ENCODE measurements around the gene MANEAL. TPM values are rescaled to one million over a fixed set of nuclear protein-coding genes. Genes with fewer than 3 reads are reported as not detected.

MANEAL gene
- total RNA-seq, 3 donors from 2014 or later = 0.64 to 3.7 (median 2.9) TPM

GRCh38 chr1:37822906-37823815, 29.5 kb downstream of the MANEAL start:
- no peaks in the 10 kb centered on the region for H3K36me3 ChIP-seq
- H3K4me3 ChIP-seq = no peak overlapping the region
- H3K9me3 ChIP-seq = no peaks in the 10 kb centered on the region
- no peak for DNase-seq (ENCODE audit: low spot score in 2 of 2)
- intact Hi-C loops (cut with DNase I; ENCODE audit: low total_unique reads) = no loop called here
- H3K27me3 ChIP-seq = no peaks in the 10 kb centered on the region
- H3K27ac ChIP-seq = no peak overlapping the region
- TF ChIP-seq CTCF (IDR thresholded peaks at IDR 0.05) (no peak), POLR2A (IDR thresholded peaks at IDR 0.05) (no peak), POLR2AphosphoS5 (IDR thresholded peaks at IDR 0.05) (no peak)
- no peaks in the 10 kb centered on the region for H3K4me1 ChIP-seq

GRCh38 chr1:37824001-37824400, 30.4 kb downstream of the MANEAL start:
- Histone ChIP-seq H3K36me3 (no peaks in the 10 kb centered on the region), H3K27me3 (no peaks in the 10 kb centered on the region), H3K9me3 (no peaks in the 10 kb centered on the region), H3K4me3 (no peak overlapping the region), H3K27ac (no peak overlapping the region), H3K4me1 (no peaks in the 10 kb centered on the region)
- no peak for DNase-seq (ENCODE audit: low spot score in 2 of 2)
- TF ChIP-seq CTCF (IDR thresholded peaks at IDR 0.05) (no peak), POLR2A (IDR thresholded peaks at IDR 0.05) (no peak), POLR2AphosphoS5 (IDR thresholded peaks at IDR 0.05) (no peak)
- intact Hi-C loops (cut with DNase I; ENCODE audit: low total_unique reads) = no loop called here

- Histone ChIP-seq H3K36me3 (no peaks in the 10 kb centered on the region), H3K4me1 (no peaks in the 10 kb centered on the region), H3K9me3 (no peaks in the 10 kb centered on the region), H3K4me3 (no peak overlapping the region), H3K27ac (no peak overlapping the region), H3K27me3 (no peaks in the 10 kb centered on the region)
- intact Hi-C loops (cut with DNase I; ENCODE audit: low total_unique reads) = no loop called here
- no peak for DNase-seq (ENCODE audit: low spot score in 2 of 2)
- TF ChIP-seq POLR2A (IDR thresholded peaks at IDR 0.05) (no peak), POLR2AphosphoS5 (IDR thresholded peaks at IDR 0.05) (no peak), CTCF (IDR thresholded peaks at IDR 0.05) (no peak)
These were observed 31.9 kb downstream of the MANEAL start for GRCh38 chr1:37825506-37825905.

GRCh38 chr1:37828410-37829074, 34.9 kb downstream of the MANEAL start:
- intact Hi-C loops (cut with DNase I; ENCODE audit: low total_unique reads) = no loop called here
- no peaks in the 10 kb centered on the region for H3K9me3 ChIP-seq
- peaks cover 5% of the 10 kb centered on the region for H3K36me3 ChIP-seq
- H3K27me3 ChIP-seq = no peaks in the 10 kb centered on the region
- TF ChIP-seq POLR2A (IDR thresholded peaks at IDR 0.05) = no peak
- TF ChIP-seq CTCF (IDR thresholded peaks at IDR 0.05) = no peak
- no peak for TF ChIP-seq POLR2AphosphoS5 (IDR thresholded peaks at IDR 0.05)
- H3K4me1 ChIP-seq = no peaks in the 10 kb centered on the region
- no peak overlapping the region for H3K27ac ChIP-seq
- no peak overlapping the region for H3K4me3 ChIP-seq
- no peak for DNase-seq (ENCODE audit: low spot score in 2 of 2)

GRCh38 chr1:37831109-37831508, 37.5 kb downstream of the MANEAL start:
- no peaks in the 10 kb centered on the region for H3K27me3 ChIP-seq
- H3K9me3 ChIP-seq = no peaks in the 10 kb centered on the region
- no peak for DNase-seq (ENCODE audit: low spot score in 2 of 2)
- no peak overlapping the region for H3K4me3 ChIP-seq
- no peaks in the 10 kb centered on the region for H3K4me1 ChIP-seq
- H3K27ac ChIP-seq = no peak overlapping the region
- intact Hi-C loops (cut with DNase I; ENCODE audit: low total_unique reads) = no loop called here
- peaks cover 5% of the 10 kb centered on the region for H3K36me3 ChIP-seq
- TF ChIP-seq POLR2A (IDR thresholded peaks at IDR 0.05) (no peak), POLR2AphosphoS5 (IDR thresholded peaks at IDR 0.05) (no peak), CTCF (IDR thresholded peaks at IDR 0.05) (no peak)

Data from breast epithelium (tissue), 4 donors.